ENCODE results near the gene GAA.

The GAA gene

DNA sequence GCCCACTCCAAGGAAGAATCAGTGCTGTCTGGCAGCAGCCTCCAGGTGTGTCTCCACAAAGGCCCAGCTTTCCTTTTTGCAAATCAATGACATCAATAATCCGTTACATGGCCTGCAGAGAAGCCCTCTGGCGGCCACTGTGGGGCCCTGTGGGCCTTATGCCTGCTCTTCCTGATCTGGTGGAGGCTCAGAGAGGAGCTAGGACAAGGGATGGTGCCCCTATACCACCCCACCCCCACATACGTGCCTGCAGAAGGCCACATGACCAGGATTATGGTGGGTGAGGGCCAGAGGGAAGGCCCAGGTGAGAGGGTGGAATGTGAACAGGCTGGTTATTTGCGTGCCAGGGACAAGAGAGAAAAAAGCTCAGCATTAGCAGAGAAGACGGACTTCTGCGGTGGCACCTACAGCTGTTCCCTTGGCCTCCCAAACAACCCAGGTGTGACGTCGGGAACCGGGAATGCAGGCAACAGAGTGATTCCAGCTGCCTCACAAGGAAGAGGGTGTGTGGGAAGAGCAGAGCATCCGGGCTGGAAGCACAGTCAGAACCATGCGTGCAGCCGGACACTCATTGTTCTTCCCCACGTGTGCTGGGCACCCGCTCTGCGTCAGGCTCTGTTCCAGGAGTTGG is 23.1 kb downstream of the GAA start:
- H3K4me3 ChIP-seq (ENCODE audit: low read length), result no peak overlapping the region
- TF ChIP-seq ZNF274 (IDR thresholded peaks at IDR 0.05; ENCODE audit: low read depth, low read length), result no peak

DNA sequence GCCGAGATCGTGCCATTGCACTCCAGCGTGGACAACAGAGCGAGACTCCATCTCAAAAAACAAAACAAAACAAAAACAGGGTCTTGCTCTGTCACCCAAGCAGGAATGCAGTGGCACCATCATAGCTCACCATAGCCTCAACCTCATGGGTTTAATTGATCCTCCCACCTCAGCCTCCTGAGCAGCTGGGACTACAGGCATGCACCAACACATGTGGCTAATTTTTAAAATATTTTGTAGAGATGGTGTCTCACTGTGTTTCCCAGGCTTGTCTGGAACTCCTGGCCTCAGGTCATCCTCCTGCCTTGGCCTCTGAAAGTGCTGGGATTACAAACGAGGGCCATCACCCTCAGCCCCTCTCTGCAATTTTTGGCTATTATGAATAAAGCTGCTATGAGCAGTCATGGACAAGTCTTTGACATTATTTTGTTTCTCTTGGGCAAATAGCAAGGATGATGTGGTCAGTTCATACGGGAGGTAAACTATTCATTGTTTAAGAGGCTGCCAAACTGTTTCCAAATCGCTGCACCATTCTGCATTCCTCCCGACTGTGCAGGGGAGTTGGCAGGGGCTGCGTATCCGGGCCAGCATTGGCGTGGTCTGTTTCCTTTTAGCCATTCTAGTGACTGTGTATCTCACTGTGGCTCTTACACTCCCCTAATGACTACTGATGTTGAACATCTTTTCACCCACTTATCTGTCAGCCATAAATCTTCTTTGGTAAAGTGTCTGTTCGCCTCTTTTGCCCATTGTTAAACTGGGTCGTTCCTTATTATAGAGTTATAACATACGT is 24.5 kb downstream of the GAA start:
- TF ChIP-seq ZNF274 (IDR thresholded peaks at IDR 0.05; ENCODE audit: low read depth, low read length), result no peak
- H3K4me3 ChIP-seq (ENCODE audit: low read length), result no peak overlapping the region

DNA sequence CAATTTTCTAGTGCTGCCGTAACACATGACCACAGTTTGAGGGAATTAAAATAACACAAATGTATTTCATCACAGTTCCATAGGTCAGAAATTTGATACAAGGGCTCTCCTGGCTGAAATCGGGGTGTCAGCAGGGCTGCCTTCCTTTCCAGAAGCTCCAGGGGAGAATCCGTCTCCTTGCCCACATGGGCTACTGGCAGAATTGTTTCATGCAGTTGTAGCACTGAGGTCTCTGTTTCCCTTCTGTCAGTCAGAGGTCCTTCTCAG is 25.0 kb downstream of the GAA start:
- no peak for TF ChIP-seq ZNF274 (IDR thresholded peaks at IDR 0.05; ENCODE audit: low read depth, low read length)
- no peak overlapping the region for H3K4me3 ChIP-seq (ENCODE audit: low read length)

DNA sequence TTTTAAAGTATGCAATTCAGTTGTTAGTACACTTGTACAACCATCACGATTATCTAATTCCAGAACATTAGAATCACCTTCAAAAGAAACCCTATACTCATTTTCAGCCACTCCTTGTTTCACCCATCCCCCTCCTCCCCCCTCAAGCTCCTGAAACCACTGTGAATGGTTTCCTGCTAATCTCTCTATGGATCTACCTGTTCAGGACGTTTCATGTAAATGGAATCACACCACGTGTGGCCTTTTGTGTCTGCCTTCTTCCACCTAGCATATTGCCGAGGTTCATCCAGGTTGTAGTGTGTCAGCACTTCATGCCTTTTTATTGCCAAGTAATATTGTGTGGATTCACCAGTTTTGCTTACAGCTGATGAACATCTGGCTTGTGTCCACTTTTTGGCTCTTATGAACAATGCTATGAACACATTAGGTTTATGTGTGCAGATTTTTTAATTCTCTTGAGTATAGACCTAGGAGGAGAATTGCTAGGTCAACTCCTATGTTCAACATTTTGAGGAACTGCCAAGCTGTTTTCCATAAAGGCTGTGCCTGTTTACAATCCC is 27.7 kb downstream of the GAA start:
- no peak for TF ChIP-seq ZNF274 (IDR thresholded peaks at IDR 0.05; ENCODE audit: low read depth, low read length)
- H3K4me3 ChIP-seq (ENCODE audit: low read length), result no peak overlapping the region

DNA sequence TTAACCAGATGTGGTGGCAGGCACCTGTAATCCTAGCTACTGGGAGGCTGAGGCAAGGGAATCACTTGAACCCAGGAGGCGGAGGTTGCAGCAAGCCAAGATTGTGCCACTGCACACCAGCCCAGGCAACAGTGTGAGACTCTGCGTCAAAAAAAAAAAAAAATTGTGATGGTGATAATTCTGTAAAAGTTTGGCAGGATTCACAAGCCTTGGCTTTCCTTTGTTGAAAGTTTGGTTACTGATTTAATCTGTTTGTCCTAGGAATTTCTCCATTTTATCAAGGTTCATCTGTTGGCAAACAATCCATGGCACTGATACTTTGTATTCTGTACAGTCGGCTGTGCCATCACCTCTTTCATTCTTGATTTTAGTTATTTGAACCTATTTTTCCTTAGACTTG is 29.6 kb downstream of the GAA start:
- no peak for TF ChIP-seq ZNF274 (IDR thresholded peaks at IDR 0.05; ENCODE audit: low read depth, low read length)
- H3K4me3 ChIP-seq (ENCODE audit: low read length), result no peak overlapping the region

DNA sequence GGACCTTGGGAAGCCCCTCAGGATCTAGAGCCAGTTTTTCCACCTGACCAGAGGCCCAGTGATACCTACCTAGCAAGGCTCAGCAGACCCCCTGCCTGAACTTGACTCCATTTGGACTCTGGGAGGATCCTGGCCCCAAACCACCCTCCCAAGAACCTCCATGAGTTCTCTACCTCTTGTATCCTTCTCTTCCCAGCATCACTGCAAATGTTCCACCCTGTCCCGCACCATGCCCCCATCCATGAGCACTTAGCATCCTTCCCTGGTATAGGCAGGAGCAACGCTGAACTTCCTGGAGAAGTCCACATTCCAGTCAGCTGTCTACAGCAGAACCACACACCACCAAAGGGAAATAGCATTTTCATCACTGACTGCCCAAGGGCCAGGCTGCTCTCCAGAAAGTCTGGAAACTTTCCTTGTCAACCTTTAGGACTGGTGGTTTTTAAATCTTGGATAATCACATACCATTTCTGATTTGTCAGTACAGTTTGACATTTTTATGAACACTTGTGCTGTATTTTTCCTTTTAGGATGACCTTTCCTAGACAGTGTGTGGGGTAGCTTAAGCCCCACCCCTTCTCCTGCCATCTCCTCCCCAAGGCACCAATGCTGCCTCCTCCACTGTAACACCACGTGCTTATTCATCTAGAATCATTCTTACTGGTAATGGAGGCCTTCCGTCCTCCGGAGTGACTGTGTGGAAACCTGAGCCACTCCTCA is 31.7 kb downstream of the GAA start:
- TF ChIP-seq ZNF274 (IDR thresholded peaks at IDR 0.05; ENCODE audit: low read depth, low read length), result no peak

DNA sequence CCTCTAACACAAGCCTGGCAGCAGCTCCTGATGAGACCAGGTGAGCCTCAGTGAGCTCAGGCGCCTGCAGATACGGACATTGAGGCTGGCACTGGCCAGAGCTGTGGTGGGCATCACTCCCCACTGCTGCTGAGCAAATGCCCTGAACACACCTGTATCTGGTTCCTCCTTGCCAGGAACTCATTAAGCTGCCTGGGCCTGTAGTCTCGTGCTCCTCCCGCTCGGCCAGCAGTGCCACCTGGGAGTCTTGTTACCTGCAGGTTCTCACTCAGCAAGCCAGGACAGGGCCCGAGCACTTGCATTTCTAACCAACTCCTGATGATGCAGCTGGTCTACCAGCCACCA is 32.2 kb downstream of the GAA start:
- no peak for TF ChIP-seq ZNF274 (IDR thresholded peaks at IDR 0.05; ENCODE audit: low read depth, low read length)
- H3K4me3 ChIP-seq (ENCODE audit: low read length), result no peak overlapping the region

More for the DNA sequence above, 31.7 kb downstream of the GAA start:
- H3K4me3 ChIP-seq (ENCODE audit: low read length), result no peak overlapping the region

DNA sequence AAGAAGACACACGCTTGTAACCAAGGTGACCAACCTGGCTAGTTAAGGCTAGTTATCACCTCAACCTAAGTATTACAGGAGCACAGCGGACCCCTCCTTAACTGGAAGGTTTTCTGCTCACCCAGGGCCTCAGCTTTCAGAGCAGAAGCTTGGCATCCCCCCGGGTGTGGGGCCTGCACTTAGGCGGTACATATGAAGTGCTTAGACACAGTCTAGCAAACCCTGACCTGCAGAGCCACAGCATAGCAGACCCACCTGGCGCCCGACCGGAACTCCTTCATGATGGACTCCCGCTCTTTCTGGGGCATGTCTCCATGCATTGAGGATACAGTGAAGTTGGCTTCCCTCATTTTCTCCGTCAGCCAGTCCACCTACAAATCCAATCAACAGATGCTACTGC is 35.8 kb downstream of the GAA start:
- no peak for TF ChIP-seq ZNF274 (IDR thresholded peaks at IDR 0.05; ENCODE audit: low read depth, low read length)
- H3K4me3 ChIP-seq (ENCODE audit: low read length), result no peak overlapping the region

DNA sequence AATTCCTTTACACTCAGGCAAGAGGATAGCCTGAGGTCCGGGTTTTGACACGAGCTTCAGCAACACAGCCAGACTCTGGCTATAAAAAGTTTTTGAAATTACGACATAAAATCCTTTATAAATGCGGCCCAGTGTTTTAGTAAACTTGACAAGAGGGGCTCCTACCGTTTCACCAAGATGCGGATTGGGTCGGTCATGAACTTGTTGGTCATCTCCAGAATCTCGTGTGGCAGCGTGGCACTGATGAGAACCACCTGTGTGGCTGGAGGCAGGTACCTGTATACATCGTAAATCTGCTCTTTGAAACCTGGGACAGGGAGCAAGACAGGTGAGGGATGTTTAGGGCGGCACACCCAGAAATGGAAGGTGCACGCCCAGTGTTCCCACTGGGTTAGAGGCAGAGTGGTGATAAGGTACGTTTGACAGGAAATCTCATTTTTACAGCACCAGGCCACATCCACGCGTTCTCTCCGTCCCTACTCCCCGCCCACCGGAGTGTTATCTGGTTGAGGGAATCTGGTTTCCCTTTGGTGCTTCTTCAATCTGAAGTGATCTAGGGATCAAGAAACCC is 37.6 kb downstream of the GAA start:
- no peak overlapping the region for H3K4me3 ChIP-seq (ENCODE audit: low read length)
- TF ChIP-seq ZNF274 (IDR thresholded peaks at IDR 0.05; ENCODE audit: low read depth, low read length), result no peak

DNA sequence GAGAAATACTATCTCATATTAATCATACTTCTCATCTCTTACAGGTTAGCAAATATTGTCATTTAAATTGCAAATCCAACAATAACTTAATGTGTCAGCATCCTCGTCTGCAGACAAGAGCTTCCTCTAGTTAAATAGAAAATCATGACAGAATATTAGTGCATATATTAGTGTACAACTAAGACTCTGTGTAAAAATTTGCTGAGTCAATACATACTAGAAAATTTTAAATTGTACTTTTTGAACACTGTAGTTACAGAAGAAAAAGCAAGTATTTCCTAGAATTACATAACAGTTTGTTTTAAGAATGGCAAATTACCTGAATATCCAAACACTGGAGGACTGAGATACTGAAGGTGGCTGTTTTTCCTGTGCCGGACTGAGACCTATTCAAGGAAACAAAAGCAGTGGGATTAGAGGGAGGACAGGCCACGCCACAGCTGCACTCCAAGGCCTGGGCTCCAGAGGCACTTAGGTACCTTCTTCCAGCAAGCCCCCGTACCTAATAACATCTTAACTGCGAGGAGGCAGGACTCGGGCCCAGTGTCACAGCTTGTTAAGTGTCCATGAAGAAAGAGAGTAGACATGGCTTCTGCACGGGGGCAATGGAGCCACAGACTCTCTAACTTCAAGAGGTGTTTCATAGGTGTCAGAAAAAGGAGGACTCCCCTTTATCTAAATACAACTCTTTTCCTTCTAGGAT is 40.2 kb downstream of the GAA start:
- TF ChIP-seq ZNF274 (IDR thresholded peaks at IDR 0.05; ENCODE audit: low read depth, low read length), result no peak

DNA sequence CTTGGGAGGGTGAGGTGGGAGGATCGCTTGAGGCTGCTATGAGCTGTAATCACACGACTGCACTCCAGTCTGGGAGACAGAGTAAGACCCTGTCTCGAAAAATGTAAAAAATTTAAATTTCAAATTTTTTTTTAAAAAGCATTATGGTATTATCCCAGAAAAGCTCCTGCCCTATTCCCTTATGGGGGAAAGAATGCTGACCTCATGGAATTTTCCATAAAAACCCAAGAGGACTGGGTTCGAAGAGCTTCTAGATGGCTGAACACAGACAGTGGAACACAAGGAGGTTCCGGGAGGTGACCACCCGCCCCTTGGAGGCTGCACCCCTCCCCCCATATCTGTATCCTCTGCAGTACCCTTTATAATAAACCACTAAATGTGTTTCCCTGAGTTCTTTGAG is 41.5 kb downstream of the GAA start:
- TF ChIP-seq ZNF274 (IDR thresholded peaks at IDR 0.05; ENCODE audit: low read depth, low read length), result no peak
- no peak overlapping the region for H3K4me3 ChIP-seq (ENCODE audit: low read length)

More for the DNA sequence above, 40.2 kb downstream of the GAA start:
- H3K4me3 ChIP-seq (ENCODE audit: low read length), result no peak overlapping the region

DNA sequence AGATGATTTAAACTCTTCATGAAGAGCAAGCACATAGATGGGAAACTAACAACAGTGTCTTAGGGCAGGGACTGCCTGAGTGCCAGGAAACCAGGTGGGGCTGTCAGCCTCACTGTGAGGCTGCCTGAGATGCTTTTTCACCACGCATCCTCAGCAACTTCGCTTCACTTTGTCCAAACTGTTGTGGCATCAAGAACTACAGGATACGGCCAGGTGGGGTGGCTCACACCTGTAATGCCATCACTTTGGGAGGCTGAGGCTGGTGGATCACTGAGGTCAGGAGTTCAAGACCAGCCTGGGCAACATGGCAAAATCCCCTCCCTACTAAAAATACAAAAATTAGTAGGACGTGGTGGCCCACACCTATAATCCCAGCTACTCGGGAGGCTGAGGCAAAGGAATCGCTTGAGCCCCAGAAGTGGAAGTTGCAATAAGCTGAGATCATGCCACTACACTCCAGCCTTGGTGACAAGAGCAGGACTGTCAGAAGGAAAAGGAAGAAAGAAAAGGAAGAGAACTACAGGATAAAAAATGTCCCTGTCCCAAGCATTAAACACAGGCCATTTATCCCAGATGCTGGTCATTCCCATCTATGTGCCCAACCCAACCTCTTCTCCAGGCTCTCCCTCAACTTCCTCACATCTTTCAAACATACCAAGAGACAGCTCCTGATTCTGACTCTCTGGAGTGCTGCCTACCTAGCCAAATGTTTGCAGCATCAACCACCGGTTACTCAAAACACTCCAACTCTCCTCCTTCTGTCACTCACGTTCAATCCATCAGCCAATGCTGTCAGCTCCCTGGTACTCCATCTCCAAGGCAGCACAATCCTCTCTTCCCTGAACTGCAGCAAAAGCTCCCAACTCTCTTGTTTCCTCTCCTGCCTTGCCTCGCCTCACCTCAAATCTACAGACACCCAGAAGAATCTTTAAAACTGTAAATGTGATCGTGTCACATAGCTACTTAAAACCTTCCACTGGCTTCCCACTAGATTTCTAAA is 44.0 kb downstream of the GAA start:
- TF ChIP-seq ZNF274 (IDR thresholded peaks at IDR 0.05; ENCODE audit: low read depth, low read length), result no peak
- peak overlapping the region; percentile 98 for H3K4me3 ChIP-seq (ENCODE audit: low read length)

Measured in GM08714 (cell line).